Psoas muscle (tissue), 8 donors: ENCODE measurements around the gene A4GNT. TPM values are rescaled to one million over a fixed set of nuclear protein-coding genes. Genes with fewer than 3 reads are reported as not detected.

Experiments used
- ATAC-seq, 4 donors: fragments of 200-7000 bp; cut with Tn5 transposase; one replicate each; pipeline ENCODE4 v1.9.1; 2020; ENCODE audit warnings: moderate library complexity in 3 of 4, mild to moderate bottlenecking in 2 of 4
- DNase-seq, 2 donors: peaks; one replicate each; pipeline ENCODE4 v3.0.0-alpha.2; 2020
- H3K27ac ChIP-seq: fragments of 200-600 bp; one replicate; pipeline ENCODE4 v1.8.0; 2022
- H3K27me3 ChIP-seq, 3 donors: fragments of 200-600 bp in 1 of 3; one replicate each; pipeline versions ENCODE4 v1.6.1 to v1.8.0; 2013 to 2022; ENCODE audit warnings: low read length in 2 of 3, mild to moderate bottlenecking in 2 of 3, moderate library complexity in 1 of 3; ENCODE audit not compliant: insufficient read depth in 3 of 3
- H3K36me3 ChIP-seq, 2 donors: fragments of 200-600 bp in 1 of 2; one replicate each; pipeline versions ENCODE4 v1.6.1 to v1.8.0; 2013 to 2022; ENCODE audit warnings: low read depth in 1 of 2, mild to moderate bottlenecking in 1 of 2, moderate library complexity in 1 of 2; ENCODE audit not compliant: insufficient read depth in 1 of 2
- H3K4me1 ChIP-seq: fragments of 200-600 bp; one replicate; pipeline ENCODE4 v1.8.0; 2022
- H3K4me3 ChIP-seq: fragments of 200-600 bp; one replicate; pipeline ENCODE4 v1.8.0; 2022; ENCODE audit warnings: mild to moderate bottlenecking
- H3K9me3 ChIP-seq: fragments of 200-600 bp; one replicate; pipeline ENCODE4 v1.8.0; 2022
- WGBS, 3 donors: extraction: QIAGEN DNeasy Blood & Tissue Kit; methylation state at CpG; one replicate each; pipeline versions ENCODE4 v1.1.6 to v1.1.7; 2013; 5-methylcytosine and 5-hydroxymethylcytosine counted together
- intact Hi-C, 2 donors: fragments of 100-400 bp; cut with DNase I; formaldehyde crosslinking; loops; one replicate each; pipeline versions ENCODE4 v1.11.0 to v1.14.2; 2022
- polyA plus RNA-seq, 3 donors: library from polyadenylated mRNA; stranded (reverse); fragments of 200-250 nt; gene quantifications; one replicate each; pipeline ENCODE4 v1.2.3, GENCODE V29; 2013
- total RNA-seq, 4 donors: library from RNA; stranded (reverse); fragmentation: NEBNext Ultra II Directional in 2 of 4; extraction: Animal tissue kit (Norgen Biotek cat#: 25700) in 2 of 4; gene quantifications; one replicate each; pipeline versions ENCODE4 v1.2.1 to v1.2.4, GENCODE V29; 2021 to 2023
- TF ChIP-seq, protein P1 (sequence below): fragments of 200-600 bp; IDR thresholded peaks from one replicate; pipeline ENCODE4 v1.8.0; 2022; ENCODE audit warnings: antibody characterized with exemption
- donor health status: healthy with polysubstance abuse.
- donor health status: DM: no; HTN: no; CAD: no; lungs with moderate emphysema.
- donor health status: Bipolar disorder and iron deficiency.
- donor health status: healthy.
- donor health status: DM: yes; HTN: yes; CAD: no.
- donor health status: DM: no; HTN: no; CAD: no.
- donor health status: DM: no; HTN: no; CAD: no.
- donor health status: DM: yes; HTN: yes; CAD: no.

A4GNT gene
- total and polyA plus RNA-seq, 7 donors = not detected

DNA sequence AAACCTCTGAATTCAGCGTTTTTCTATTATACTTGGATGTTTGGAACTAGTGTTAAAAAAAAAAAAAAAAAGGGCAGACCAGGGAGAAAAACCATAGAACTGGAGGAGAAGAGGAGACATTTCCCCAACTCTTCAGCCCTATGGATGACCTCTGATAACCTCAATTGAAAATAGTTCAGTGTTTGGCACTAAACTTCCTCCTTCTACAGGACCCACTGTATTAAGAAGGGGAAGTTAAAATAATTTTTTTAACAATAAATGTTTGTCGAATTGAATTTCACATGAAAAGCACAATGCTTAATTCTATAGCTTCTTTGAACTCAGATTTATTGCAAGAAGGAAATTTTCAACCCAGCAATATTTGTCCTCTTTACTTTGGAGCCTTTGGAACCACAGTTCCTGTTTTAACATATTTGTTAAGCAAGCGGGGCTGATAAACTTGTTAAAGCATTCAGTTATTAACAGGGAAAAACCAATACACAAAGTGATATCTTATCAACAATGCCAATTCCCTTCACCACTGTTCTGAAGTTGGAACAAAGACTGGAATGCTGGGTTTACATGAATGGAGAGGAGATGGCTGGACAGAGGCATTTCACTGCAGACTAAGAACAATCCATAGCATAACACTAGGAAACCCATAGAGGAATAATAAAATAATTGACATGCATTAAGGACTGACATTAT lies 3.1 kb upstream of the A4GNT start:
- Histone ChIP-seq H3K4me3 (no peak overlapping the region), H3K27ac (no peak overlapping the region), H3K27me3 (no peaks in the 10 kb centered on the region), H3K36me3 (no peaks in the 10 kb centered on the region), H3K4me1 (no peaks in the 10 kb centered on the region), H3K9me3 (no peaks in the 10 kb centered on the region)
- intact Hi-C loops = no loop called here
- WGBS, 3 donors = 79 to 86% (median 84%) methylated on average over 3 of the region's 3 CpGs
- TF ChIP-seq, protein P1, sequence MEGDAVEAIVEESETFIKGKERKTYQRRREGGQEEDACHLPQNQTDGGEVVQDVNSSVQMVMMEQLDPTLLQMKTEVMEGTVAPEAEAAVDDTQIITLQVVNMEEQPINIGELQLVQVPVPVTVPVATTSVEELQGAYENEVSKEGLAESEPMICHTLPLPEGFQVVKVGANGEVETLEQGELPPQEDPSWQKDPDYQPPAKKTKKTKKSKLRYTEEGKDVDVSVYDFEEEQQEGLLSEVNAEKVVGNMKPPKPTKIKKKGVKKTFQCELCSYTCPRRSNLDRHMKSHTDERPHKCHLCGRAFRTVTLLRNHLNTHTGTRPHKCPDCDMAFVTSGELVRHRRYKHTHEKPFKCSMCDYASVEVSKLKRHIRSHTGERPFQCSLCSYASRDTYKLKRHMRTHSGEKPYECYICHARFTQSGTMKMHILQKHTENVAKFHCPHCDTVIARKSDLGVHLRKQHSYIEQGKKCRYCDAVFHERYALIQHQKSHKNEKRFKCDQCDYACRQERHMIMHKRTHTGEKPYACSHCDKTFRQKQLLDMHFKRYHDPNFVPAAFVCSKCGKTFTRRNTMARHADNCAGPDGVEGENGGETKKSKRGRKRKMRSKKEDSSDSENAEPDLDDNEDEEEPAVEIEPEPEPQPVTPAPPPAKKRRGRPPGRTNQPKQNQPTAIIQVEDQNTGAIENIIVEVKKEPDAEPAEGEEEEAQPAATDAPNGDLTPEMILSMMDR = no peak
- ATAC-seq = no peak
- no peak for DNase-seq

DNA sequence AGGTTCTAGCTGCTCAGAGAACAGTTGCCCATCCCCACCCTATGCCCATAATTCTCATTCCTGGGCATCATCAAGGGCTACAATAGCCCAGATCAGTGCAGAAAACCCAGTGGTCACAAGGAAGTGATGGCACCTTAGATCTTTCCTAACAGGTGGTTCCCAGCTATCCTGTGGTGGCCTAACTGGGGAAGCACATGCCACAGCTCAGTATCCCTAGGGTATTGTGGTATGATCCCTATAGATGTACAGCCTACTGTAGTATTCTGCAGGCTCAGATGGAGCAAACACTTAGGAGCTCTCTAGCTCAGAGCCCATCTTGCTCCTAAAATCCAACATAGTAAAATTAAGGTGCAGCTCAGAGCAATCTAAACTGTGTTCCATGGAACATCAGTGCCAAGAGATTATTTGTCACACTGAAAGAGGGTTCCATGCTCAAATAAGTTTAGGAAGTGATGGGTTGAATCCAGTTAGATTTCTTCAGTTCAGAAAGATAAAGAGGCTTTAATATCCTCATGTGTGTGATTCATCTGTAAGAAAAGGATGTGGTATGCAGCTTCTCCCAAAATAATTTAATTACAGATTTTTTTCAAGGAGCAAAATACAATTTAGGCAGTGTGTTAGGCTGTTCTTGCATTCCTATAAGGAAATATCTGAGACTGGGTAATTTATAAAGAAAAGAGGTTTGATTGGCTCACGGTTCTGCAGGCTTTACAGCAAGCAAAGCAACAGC lies 4.4 kb downstream of the A4GNT start:
- DNase-seq = no peak
- Histone ChIP-seq H3K27ac (no peak overlapping the region), H3K4me1 (no peaks in the 10 kb centered on the region), H3K27me3 (no peaks in the 10 kb centered on the region), H3K4me3 (no peak overlapping the region), H3K9me3 (no peaks in the 10 kb centered on the region), H3K36me3 (no peaks in the 10 kb centered on the region)
- 76 to 91% (median 79%) methylated on average over 1 of the region's 1 CpG for WGBS, 3 donors
- TF ChIP-seq, protein P1 = no peak
- intact Hi-C loops = no loop called here
- no peak for ATAC-seq

DNA sequence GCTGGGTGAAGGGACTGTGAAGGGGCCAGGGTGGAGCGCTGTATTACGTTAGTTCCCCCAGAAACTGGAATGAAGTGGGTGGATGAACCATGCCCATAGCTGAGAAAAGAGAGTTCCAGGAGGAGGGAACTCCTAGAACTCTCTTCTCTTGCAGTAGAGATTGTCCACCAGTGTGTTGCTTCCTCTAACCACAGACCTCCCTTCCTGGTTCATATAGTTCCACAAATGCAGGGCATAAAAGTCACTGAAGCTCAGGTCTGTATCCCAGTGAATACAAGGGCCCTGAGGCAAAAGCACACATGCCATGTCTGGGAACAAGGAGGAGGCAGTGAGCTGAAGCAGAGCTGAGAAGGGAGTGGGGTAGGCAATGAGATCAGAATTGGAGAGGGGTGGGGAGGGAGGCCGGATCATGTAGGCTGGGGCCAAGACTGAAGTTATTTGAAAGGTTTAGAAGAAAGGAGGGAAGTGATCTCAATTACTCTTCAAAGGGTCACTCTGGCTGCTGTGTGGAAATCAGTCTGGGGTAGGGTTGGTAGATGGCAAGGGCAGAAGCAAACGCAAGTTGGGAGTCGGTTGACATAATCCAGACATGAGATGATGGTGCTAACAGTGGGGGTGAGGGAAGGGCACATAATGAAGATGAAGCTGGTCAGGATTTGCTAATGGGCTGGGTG lies 6.5 kb downstream of the A4GNT start:
- H3K27me3 ChIP-seq = no peaks in the 10 kb centered on the region
- intact Hi-C loops = no loop called here
- H3K36me3 ChIP-seq = no peaks in the 10 kb centered on the region
- H3K4me1 ChIP-seq = no peaks in the 10 kb centered on the region
- TF ChIP-seq, protein P1 = no peak
- no peaks in the 10 kb centered on the region for H3K9me3 ChIP-seq
- DNase-seq (no peak), ATAC-seq (no peak)
- H3K27ac ChIP-seq = no peak overlapping the region
- WGBS, 3 donors = 28 to 45% (median 44%) methylated on average over 5 of the region's 5 CpGs
- H3K4me3 ChIP-seq = no peak overlapping the region

DNA sequence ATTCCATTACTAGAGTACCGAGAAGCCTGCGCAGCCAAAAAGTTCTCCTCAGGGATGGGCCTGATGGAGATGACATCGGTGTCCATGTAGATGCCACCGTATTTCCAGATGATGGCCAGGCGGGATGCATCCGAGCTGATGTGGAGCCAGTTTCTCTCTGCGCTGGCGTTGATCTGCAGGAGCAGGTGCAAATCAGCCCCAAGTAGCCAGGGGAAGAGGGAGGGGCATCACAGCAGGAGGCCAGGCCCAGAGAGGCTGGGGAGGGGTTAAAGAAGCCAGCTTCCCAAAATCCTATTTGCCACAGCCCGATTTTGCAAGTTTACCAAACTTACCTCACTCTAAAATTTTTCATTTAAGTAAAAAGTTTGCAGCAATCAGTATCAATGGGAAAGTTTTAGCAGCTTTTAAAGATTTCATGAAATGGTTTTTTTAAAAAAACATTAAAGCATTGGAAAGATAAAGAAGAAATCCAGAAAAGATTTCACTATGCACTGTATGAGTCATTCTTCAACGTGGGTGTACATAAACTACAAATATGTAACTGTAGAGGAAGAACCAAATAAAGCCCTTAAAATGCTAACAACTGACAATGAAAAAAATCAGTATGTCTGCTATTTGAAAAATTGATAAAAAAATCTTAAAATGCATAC lies 7.4 kb downstream of the A4GNT start:
- TF ChIP-seq, protein P1 = no peak
- DNase-seq (no peak), ATAC-seq (no peak)
- Histone ChIP-seq H3K36me3 (no peaks in the 10 kb centered on the region), H3K27me3 (no peaks in the 10 kb centered on the region), H3K4me1 (no peaks in the 10 kb centered on the region), H3K4me3 (no peak overlapping the region), H3K27ac (no peak overlapping the region), H3K9me3 (no peaks in the 10 kb centered on the region)
- intact Hi-C loops = no loop called here
- 27 to 39% (median 31%) methylated on average over 10 of the region's 10 CpGs for WGBS, 3 donors
